Peyer's patch (tissue), 4 donors: Measurements from ENCODE around the gene FPGT. TPM values are rescaled to one million over a fixed set of nuclear protein-coding genes. Genes with fewer than 3 reads are reported as not detected.

Source experiments
- DNase-seq, 3 donors: peaks; one replicate each; pipeline ENCODE4 v3.0.0-alpha.2; 2017 to 2019
- H3K27ac ChIP-seq, 4 donors: fragments of 200-600 bp; sonication (generic); one replicate each; pipeline ENCODE4 v1.5.1; 2016 to 2019
- H3K27me3 ChIP-seq, 2 donors: fragments of 200-600 bp; sonication (generic); one replicate each; pipeline ENCODE4 v1.5.1; 2019
- H3K36me3 ChIP-seq, 3 donors: fragments of 200-600 bp; sonication (generic); one replicate each; pipeline ENCODE4 v1.5.1; 2016 to 2019
- H3K4me1 ChIP-seq, 4 donors: fragments of 200-600 bp; sonication (generic); one replicate each; pipeline ENCODE4 v1.5.1; 2016 to 2019
- H3K4me3 ChIP-seq, 4 donors: fragments of 200-600 bp; sonication (generic); 1 replicate in 3 of 4; 2 replicates in 1 of 4; pipeline ENCODE4 v1.5.1; 2016 to 2019; ENCODE audit warnings: mild to moderate bottlenecking in 1 of 4
- H3K9me3 ChIP-seq, 4 donors: fragments of 200-600 bp; sonication (generic); one replicate each; pipeline ENCODE4 v1.5.1; 2016 to 2019; ENCODE audit warnings: mild to moderate bottlenecking in 1 of 4
- CTCF ChIP-seq, 6 experiments: fragments of 450-650 bp in 4 of 6; fragments of 200-600 bp in 2 of 6; sonication (generic) in 1 of 6; IDR thresholded peaks; one replicate each; pipeline ENCODE4 v1.5.1; 2017 to 2019; ENCODE audit warnings: antibody characterized with exemption in 6 of 6, mild to moderate bottlenecking in 3 of 6, moderate library complexity in 1 of 6
- POLR2A ChIP-seq, 2 donors: fragments of 450-650 bp; IDR thresholded peaks; one replicate each; pipeline ENCODE4 v1.5.1; 2017; ENCODE audit warnings: antibody characterized with exemption in 2 of 2, mild to moderate bottlenecking in 2 of 2, moderate library complexity in 2 of 2
- total RNA-seq, 4 donors: library from RNA; depleted of rRNA; stranded (reverse); fragments of >200 nt; gene quantifications; one replicate each; pipeline ENCODE4 v1.1.0, GENCODE V29; 2016

Gene FPGT
- total RNA-seq, 4 donors from 2014 or later = 12.9 to 31.5 (median 19.9) TPM

- TF ChIP-seq POLR2A (IDR thresholded peaks at IDR 0.05) = no peak
- no peak for TF ChIP-seq CTCF (IDR thresholded peaks at IDR 0.05)
- DNase-seq = no peak
- Histone ChIP-seq H3K9me3 (no peaks in the 10 kb centered on the region), H3K36me3 (no peaks in the 10 kb centered on the region), H3K27me3 (no peaks in the 10 kb centered on the region), H3K4me3 (no peak overlapping the region), H3K27ac (no peak overlapping the region), H3K4me1 (no peaks in the 10 kb centered on the region)
Measured at GRCh38 chr1:74193908-74194307, 4.1 kb upstream of the FPGT start.

GRCh38 chr1:74195339-74195738 is 2.7 kb upstream of the FPGT start:
- Histone ChIP-seq H3K36me3 (peaks cover 0 to 6% (median 0%) of the 10 kb centered on the region in 3 donors), H3K27ac (no peak overlapping the region), H3K27me3 (no peaks in the 10 kb centered on the region), H3K4me3 (no peak overlapping the region), H3K9me3 (no peaks in the 10 kb centered on the region), H3K4me1 (peaks cover 0 to 12% (median 0%) of the 10 kb centered on the region in 4 donors)
- TF ChIP-seq POLR2A (IDR thresholded peaks at IDR 0.05) (no peak), CTCF (IDR thresholded peaks at IDR 0.05) (no peak)
- DNase-seq = no peak

GRCh38 chr1:74197255-74197654 is 787 bp upstream of the FPGT start:
- H3K4me1 ChIP-seq = peaks cover 0 to 12% (median 0%) of the 10 kb centered on the region in 4 donors
- H3K4me3 ChIP-seq = peak overlapping the region; percentile 47 to 75 (median 56)
- H3K27ac ChIP-seq = peak overlapping the region in 1 of 4 donors; percentile 76
- TF ChIP-seq CTCF (IDR thresholded peaks at IDR 0.05) = no peak
- no peak for TF ChIP-seq POLR2A (IDR thresholded peaks at IDR 0.05)
- no peaks in the 10 kb centered on the region for H3K27me3 ChIP-seq
- no peaks in the 10 kb centered on the region for H3K9me3 ChIP-seq
- DNase-seq = no peak
- H3K36me3 ChIP-seq = peaks cover 0 to 17% (median 0%) of the 10 kb centered on the region in 3 donors

GRCh38 chr1:74199504-74199903 is 1.5 kb downstream of the FPGT start:
- Histone ChIP-seq H3K4me3 (peak overlapping the region in 1 of 4 donors; percentile 63), H3K27ac (no peak overlapping the region), H3K4me1 (peaks cover 0 to 12% (median 0%) of the 10 kb centered on the region in 4 donors), H3K36me3 (peaks cover 0 to 30% (median 0%) of the 10 kb centered on the region in 3 donors), H3K9me3 (no peaks in the 10 kb centered on the region), H3K27me3 (no peaks in the 10 kb centered on the region)
- no peak for DNase-seq
- no peak for TF ChIP-seq CTCF (IDR thresholded peaks at IDR 0.05)
- no peak for TF ChIP-seq POLR2A (IDR thresholded peaks at IDR 0.05)

- TF ChIP-seq POLR2A (IDR thresholded peaks at IDR 0.05) (no peak), CTCF (IDR thresholded peaks at IDR 0.05) (no peak)
- peaks cover 0 to 24% (median 0%) of the 10 kb centered on the region in 3 donors for H3K36me3 ChIP-seq
Measured at GRCh38 chr1:74205266-74205665, 7.2 kb downstream of the FPGT start.

GRCh38 chr1:74215229-74215628 is 17.2 kb downstream of the FPGT start:
- no peaks in the 10 kb centered on the region for H3K36me3 ChIP-seq
- no peaks in the 10 kb centered on the region for H3K27me3 ChIP-seq
- no peak overlapping the region for H3K27ac ChIP-seq
- H3K4me3 ChIP-seq = no peak overlapping the region
- DNase-seq = no peak
- TF ChIP-seq POLR2A (IDR thresholded peaks at IDR 0.05) (no peak), CTCF (IDR thresholded peaks at IDR 0.05) (no peak)
- H3K9me3 ChIP-seq = no peaks in the 10 kb centered on the region
- H3K4me1 ChIP-seq = no peaks in the 10 kb centered on the region

More at GRCh38 chr1:74205266-74205665, 7.2 kb downstream of the FPGT start:
- Histone ChIP-seq H3K27me3 (no peaks in the 10 kb centered on the region), H3K9me3 (no peaks in the 10 kb centered on the region), H3K4me1 (no peaks in the 10 kb centered on the region), H3K4me3 (no peak overlapping the region), H3K27ac (no peak overlapping the region)
- no peak for DNase-seq
